K562 (cell line): ENCODE data around the gene GSTM1. TPM values are rescaled to one million over a fixed set of nuclear protein-coding genes. Genes with fewer than 3 reads are reported as not detected.

Experiments used
- BRD9 ChIP-seq: fragments of 450-650 bp; IDR thresholded peaks from 2 replicates; pipeline ENCODE4 v1.6.1; 2018; ENCODE audit warnings: low read depth; ENCODE audit not compliant: partially characterized antibody
- GABPB1 ChIP-seq: sonication (generic); formaldehyde crosslinking; IDR thresholded peaks from 2 replicates; pipeline ENCODE4 v1.8.0; 2022; ENCODE audit warnings: mild to moderate bottlenecking, missing genetic modification reagents
- HCFC1 ChIP-seq: IDR thresholded peaks from 2 replicates; pipeline ENCODE4 v1.6.1; 2012; ENCODE audit warnings: low read depth, low read length, improper control_type of control experiment
- NKRF ChIP-seq: fragments of 450-650 bp; IDR thresholded peaks from 2 replicates; pipeline ENCODE4 v1.6.1; 2016; ENCODE audit warnings: borderline replicate concordance
- PML ChIP-seq: IDR thresholded peaks from 2 replicates; pipeline ENCODE4 v1.6.1; 2012; ENCODE audit warnings: low read length, inconsistent platforms
- RFX5 ChIP-seq: IDR thresholded peaks from 2 replicates; pipeline ENCODE4 v1.6.1; 2011; ENCODE audit warnings: low read depth, mild to moderate bottlenecking, improper control_type of control experiment, low read length
- RNF2 ChIP-seq: sonication (generic); IDR thresholded peaks from 2 replicates; pipeline ENCODE4 v1.6.1; 2016
- ZNF318 ChIP-seq, 2 experiments: fragments of 450-650 bp; IDR thresholded peaks; 2 replicates each; pipeline ENCODE4 v1.6.1; 2016; ENCODE audit warnings: mild to moderate bottlenecking in 2 of 2, borderline replicate concordance in 1 of 2, low read depth in 1 of 2, moderate library complexity in 1 of 2
- polyA plus RNA-seq, 8 experiments: library from polyadenylated mRNA; depleted of rRNA in 4 of 8; stranded (reverse) in 5 of 8; unstranded in 3 of 8; fragments of >200 nt; fragmentation: Nextera tagmentation in 2 of 8; fragmentation: Illumina TruSeq in 1 of 8; extraction: Ambion mirVana in 2 of 8; extraction: Trizol in 1 of 8; gene quantifications; 2 replicates each; pipeline versions ENCODE4 v1.2.1 to v1.2.3, GENCODE V29; 2011 to 2014; ENCODE audit warnings: inconsistent platforms in 1 of 8, missing spikeins in 1 of 8
- total RNA-seq, 7 experiments: library from RNA; depleted of rRNA in 6 of 7; stranded (reverse); fragments of >200 nt in 6 of 7; fragmentation: Illumina TruSeq in 2 of 7; extraction: Trizol in 2 of 7; gene quantifications; 2 replicates each; pipeline versions ENCODE4 v1.2.1 to v1.2.3, GENCODE V29; 2011 to 2021; ENCODE audit warnings: low replicate concordance in 1 of 7

The GSTM1 gene
- total and polyA plus RNA-seq, 9 of the 15 experiments (the other 6 are each of a cell fraction or from before 2014, with no cell fraction given): not detected

DNA sequence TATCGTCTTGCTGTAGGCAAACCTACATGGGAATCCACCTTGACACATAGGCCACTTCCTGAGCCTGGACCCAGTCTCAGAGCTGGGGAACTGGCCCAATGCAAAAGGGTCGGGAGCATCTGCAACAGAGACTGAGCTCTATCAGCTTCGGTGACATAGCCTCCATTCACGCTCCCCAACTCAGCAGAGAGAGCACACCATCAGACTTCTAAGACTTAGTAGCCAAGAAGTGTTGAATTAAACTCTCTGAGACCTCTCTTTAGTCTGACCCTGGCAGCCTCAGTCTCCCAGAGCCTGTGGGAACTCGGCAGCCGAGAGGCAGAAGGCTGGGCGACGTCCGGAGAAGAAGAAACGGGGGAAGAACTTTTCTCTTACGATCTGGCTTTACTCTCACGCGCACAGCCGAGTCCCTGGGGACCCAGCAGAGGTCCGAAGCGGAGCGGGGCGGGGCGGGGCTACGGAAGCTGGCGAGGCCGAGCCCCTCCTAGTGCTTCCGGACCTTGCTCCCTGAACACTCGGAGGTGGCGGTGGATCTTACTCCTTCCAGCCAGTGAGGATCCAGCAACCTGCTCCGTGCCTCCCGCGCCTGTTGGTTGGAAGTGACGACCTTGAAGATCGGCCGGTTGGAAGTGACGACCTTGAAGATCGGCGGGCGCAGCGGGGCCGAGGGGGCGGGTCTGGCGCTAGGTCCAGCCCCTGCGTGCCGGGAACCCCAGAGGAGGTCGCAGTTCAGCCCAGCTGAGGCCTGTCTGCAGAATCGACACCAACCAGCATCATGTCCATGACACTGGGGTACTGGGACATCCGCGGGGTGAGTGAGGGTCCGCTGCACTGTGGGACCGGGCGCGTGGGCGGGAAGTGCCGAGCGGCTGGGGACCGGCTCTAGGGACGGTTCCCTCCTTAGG lies 31.8 kb upstream of the GSTM1 start, which contains the start of gene GSTM4 (continued):
- no peak for TF ChIP-seq ZNF318 (IDR thresholded peaks at IDR 0.05; ENCODE audit: borderline replicate concordance in 1 of 2, low read depth in 1 of 2)
- no peak for TF ChIP-seq RFX5
- peak; percentile 77; the same call in 1 of the 2 replicates for TF ChIP-seq NKRF
- peak; percentile 61; the same call in 1 of the 2 replicates for TF ChIP-seq PML
- no peak for TF ChIP-seq RNF2
- peak; percentile 53; the same call in 1 of the 2 replicates for TF ChIP-seq HCFC1
- TF ChIP-seq BRD9: peak; percentile 62
- TF ChIP-seq GABPB1 (CRISPR knock-in tag): peak; percentile 82
